ENCODE data around the gene NPY5R.

Gene NPY5R

GRCh38 chr4:163353054-163353453 is 9.4 kb downstream of the NPY5R start:
- Mint-ChIP-seq H3K27me3 (no peaks in the 10 kb centered on the region), H3K4me1 (ENCODE audit: low read depth in 2 of 2) (no peaks in the 10 kb centered on the region), H3K4me3 (no peak overlapping the region), H3K27ac (no peak overlapping the region), H3K9me3 (no peaks in the 10 kb centered on the region), H3K36me3 (ENCODE audit: insufficient read depth) (no peaks in the 10 kb centered on the region)
- DNase-seq (no peak), ATAC-seq (replicated peaks) (no peak)

- H3K4me1 Mint-ChIP-seq (ENCODE audit: low read depth in 2 of 2): no peaks in the 10 kb centered on the region
- ATAC-seq (replicated peaks) (no peak), DNase-seq (no peak)
- H3K9me3 Mint-ChIP-seq: no peaks in the 10 kb centered on the region
- H3K27ac Mint-ChIP-seq: no peak overlapping the region
- no peaks in the 10 kb centered on the region for H3K36me3 Mint-ChIP-seq (ENCODE audit: insufficient read depth)
- H3K4me3 Mint-ChIP-seq: no peak overlapping the region
- no peaks in the 10 kb centered on the region for H3K27me3 Mint-ChIP-seq
These were observed 12.4 kb downstream of the NPY5R start for GRCh38 chr4:163356104-163356503.

GRCh38 chr4:163367651-163368050 is 24.0 kb downstream of the NPY5R start:
- Mint-ChIP-seq H3K4me1 (ENCODE audit: low read depth in 2 of 2) (no peaks in the 10 kb centered on the region), H3K27me3 (peaks cover 7 to 8% of the 10 kb centered on the region in 2 donors), H3K27ac (no peak overlapping the region), H3K36me3 (ENCODE audit: insufficient read depth) (no peaks in the 10 kb centered on the region), H3K9me3 (no peaks in the 10 kb centered on the region), H3K4me3 (no peak overlapping the region)
- DNase-seq (no peak), ATAC-seq (replicated peaks) (no peak)

- no peaks in the 10 kb centered on the region for H3K4me1 Mint-ChIP-seq (ENCODE audit: low read depth in 2 of 2)
- ATAC-seq (replicated peaks) (no peak), DNase-seq (no peak)
- H3K27me3 Mint-ChIP-seq: peaks cover 0 to 7% of the 10 kb centered on the region in 2 donors
- no peak overlapping the region for H3K27ac Mint-ChIP-seq
- no peaks in the 10 kb centered on the region for H3K36me3 Mint-ChIP-seq (ENCODE audit: insufficient read depth)
- H3K9me3 Mint-ChIP-seq: no peaks in the 10 kb centered on the region
- H3K4me3 Mint-ChIP-seq: no peak overlapping the region
These were observed 28.3 kb downstream of the NPY5R start for GRCh38 chr4:163372029-163372428.

GRCh38 chr4:163378661-163379060 is 35.0 kb downstream of the NPY5R start:
- no peak overlapping the region for H3K4me3 Mint-ChIP-seq
- no peak overlapping the region for H3K27ac Mint-ChIP-seq
- H3K4me1 Mint-ChIP-seq (ENCODE audit: low read depth in 2 of 2): no peaks in the 10 kb centered on the region
- no peak for DNase-seq
- no peaks in the 10 kb centered on the region for H3K36me3 Mint-ChIP-seq (ENCODE audit: insufficient read depth)
- no peak for ATAC-seq (replicated peaks)
- no peaks in the 10 kb centered on the region for H3K9me3 Mint-ChIP-seq
- no peaks in the 10 kb centered on the region for H3K27me3 Mint-ChIP-seq

- DNase-seq (no peak), ATAC-seq (replicated peaks) (no peak)
- Mint-ChIP-seq H3K36me3 (ENCODE audit: insufficient read depth) (no peaks in the 10 kb centered on the region), H3K27me3 (no peaks in the 10 kb centered on the region), H3K9me3 (no peaks in the 10 kb centered on the region), H3K4me3 (no peak overlapping the region), H3K4me1 (ENCODE audit: low read depth in 2 of 2) (no peaks in the 10 kb centered on the region), H3K27ac (no peak overlapping the region)
These were observed 37.0 kb downstream of the NPY5R start for GRCh38 chr4:163380703-163381102.

- Mint-ChIP-seq H3K36me3 (ENCODE audit: insufficient read depth) (no peaks in the 10 kb centered on the region), H3K4me1 (ENCODE audit: low read depth in 2 of 2) (no peaks in the 10 kb centered on the region), H3K4me3 (no peak overlapping the region), H3K27me3 (no peaks in the 10 kb centered on the region), H3K27ac (no peak overlapping the region), H3K9me3 (peaks cover 0 to 2% of the 10 kb centered on the region in 2 donors)
- DNase-seq: no peak
- ATAC-seq (replicated peaks): no peak
These were observed 38.6 kb downstream of the NPY5R start for GRCh38 chr4:163382178-163382869.

- ATAC-seq (replicated peaks): no peak
- Mint-ChIP-seq H3K36me3 (ENCODE audit: insufficient read depth) (no peaks in the 10 kb centered on the region), H3K27me3 (no peaks in the 10 kb centered on the region), H3K4me1 (ENCODE audit: low read depth in 2 of 2) (no peaks in the 10 kb centered on the region), H3K9me3 (peaks cover 0 to 2% of the 10 kb centered on the region in 2 donors), H3K27ac (no peak overlapping the region), H3K4me3 (no peak overlapping the region)
- no peak for DNase-seq
These were observed 40.7 kb downstream of the NPY5R start for GRCh38 chr4:163384434-163384833.

- no peak for ATAC-seq (replicated peaks)
These were observed 41.2 kb downstream of the NPY5R start for GRCh38 chr4:163384926-163385325.

GRCh38 chr4:163385466-163385865 is 41.8 kb downstream of the NPY5R start:
- no peaks in the 10 kb centered on the region for H3K36me3 Mint-ChIP-seq (ENCODE audit: insufficient read depth)
- ATAC-seq (replicated peaks) (no peak), DNase-seq (no peak)
- H3K27ac Mint-ChIP-seq: no peak overlapping the region
- H3K4me3 Mint-ChIP-seq: no peak overlapping the region
- H3K27me3 Mint-ChIP-seq: no peaks in the 10 kb centered on the region
- H3K9me3 Mint-ChIP-seq: peaks cover 0 to 2% of the 10 kb centered on the region in 2 donors
- H3K4me1 Mint-ChIP-seq (ENCODE audit: low read depth in 2 of 2): no peaks in the 10 kb centered on the region

More at GRCh38 chr4:163384926-163385325, 41.2 kb downstream of the NPY5R start:
- Mint-ChIP-seq H3K4me1 (ENCODE audit: low read depth in 2 of 2) (no peaks in the 10 kb centered on the region), H3K27me3 (no peaks in the 10 kb centered on the region), H3K36me3 (ENCODE audit: insufficient read depth) (no peaks in the 10 kb centered on the region), H3K4me3 (no peak overlapping the region), H3K27ac (no peak overlapping the region), H3K9me3 (peaks cover 0 to 2% of the 10 kb centered on the region in 2 donors)
- no peak for DNase-seq

- no peaks in the 10 kb centered on the region for H3K27me3 Mint-ChIP-seq
- H3K4me3 Mint-ChIP-seq: no peak overlapping the region
- no peaks in the 10 kb centered on the region for H3K9me3 Mint-ChIP-seq
- DNase-seq (no peak), ATAC-seq (replicated peaks) (no peak)
- H3K36me3 Mint-ChIP-seq (ENCODE audit: insufficient read depth): no peaks in the 10 kb centered on the region
- H3K27ac Mint-ChIP-seq: no peak overlapping the region
- H3K4me1 Mint-ChIP-seq (ENCODE audit: low read depth in 2 of 2): no peaks in the 10 kb centered on the region
These were observed 48.1 kb downstream of the NPY5R start for GRCh38 chr4:163391756-163392155.

- Mint-ChIP-seq H3K4me3 (no peak overlapping the region), H3K4me1 (ENCODE audit: low read depth in 2 of 2) (no peaks in the 10 kb centered on the region), H3K27me3 (no peaks in the 10 kb centered on the region), H3K9me3 (no peaks in the 10 kb centered on the region), H3K27ac (no peak overlapping the region), H3K36me3 (ENCODE audit: insufficient read depth) (no peaks in the 10 kb centered on the region)
- no peak for DNase-seq
- no peak for ATAC-seq (replicated peaks)
These were observed 48.6 kb downstream of the NPY5R start for GRCh38 chr4:163392328-163392727.

GRCh38 chr4:163393471-163393870 is 49.8 kb downstream of the NPY5R start:
- Mint-ChIP-seq H3K4me3 (no peak overlapping the region), H3K4me1 (ENCODE audit: low read depth in 2 of 2) (no peaks in the 10 kb centered on the region), H3K36me3 (ENCODE audit: insufficient read depth) (no peaks in the 10 kb centered on the region), H3K27me3 (no peaks in the 10 kb centered on the region), H3K9me3 (no peaks in the 10 kb centered on the region), H3K27ac (no peak overlapping the region)
- ATAC-seq (replicated peaks) (no peak), DNase-seq (no peak)

- no peaks in the 10 kb centered on the region for H3K4me1 Mint-ChIP-seq (ENCODE audit: low read depth in 2 of 2)
- ATAC-seq (replicated peaks): no peak
- no peaks in the 10 kb centered on the region for H3K27me3 Mint-ChIP-seq
- no peaks in the 10 kb centered on the region for H3K36me3 Mint-ChIP-seq (ENCODE audit: insufficient read depth)
- no peak overlapping the region for H3K27ac Mint-ChIP-seq
- no peak for DNase-seq
- no peaks in the 10 kb centered on the region for H3K9me3 Mint-ChIP-seq
- H3K4me3 Mint-ChIP-seq: no peak overlapping the region
These were observed 51.4 kb downstream of the NPY5R start for GRCh38 chr4:163395055-163395454.

Data from effector memory CD8-positive, alpha-beta T cell (primary cell).